ENCODE results near the gene DIS3L2.

DNA sequence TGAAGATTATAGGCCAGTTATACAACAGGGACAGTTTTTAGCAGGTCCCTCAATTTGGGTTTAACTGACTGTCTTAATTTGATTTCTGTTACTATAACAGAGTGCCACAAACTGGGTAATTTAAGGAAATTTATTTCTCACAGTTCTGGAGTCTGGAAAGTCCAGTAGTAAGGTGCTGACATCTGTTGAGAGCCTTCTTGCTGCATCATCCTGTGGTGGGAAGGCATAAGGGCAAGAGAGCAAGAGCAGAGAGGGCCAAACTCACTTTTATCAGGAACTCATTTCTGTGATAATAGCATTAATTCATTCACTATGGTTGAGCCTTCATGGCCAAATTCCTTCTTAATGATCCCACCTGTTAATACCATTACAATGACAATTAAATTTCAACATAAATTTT is 36.5 kb downstream of the DIS3L2 start:
- no peak for TF ChIP-seq EZH2 (IDR thresholded peaks at IDR 0.05; ENCODE audit: insufficient read depth, poor library complexity, severe bottlenecking)
- no peak for TF ChIP-seq EZH2phosphoT487 (IDR thresholded peaks at IDR 0.05; ENCODE audit: insufficient read depth, low read depth)
